Occipital lobe (tissue), 2 donors: ENCODE results near the gene PIK3IP1. TPM values are rescaled to one million over a fixed set of nuclear protein-coding genes. Genes with fewer than 3 reads are reported as not detected.

Experiments used
- small RNA-seq: library from RNA; depleted of rRNA; stranded (forward); fragments of <200 nt; gene quantifications from one replicate; pipeline ENCODE3, GENCODE V24; 2014
- total RNA-seq: library from RNA; depleted of rRNA; stranded (reverse); fragments of >200 nt; gene quantifications from one replicate; pipeline ENCODE4 v1.2.3, GENCODE V29; 2014

Gene PIK3IP1
- total RNA-seq, 1 donor from 2014 or later = 23.2 TPM

Small RNA genes lying within 50 kb of the gene (small RNA-seq; reads per million reads assigned to genes)
- not detected for gene RNA5SP496

Other genes starting within 250 kb of the PIK3IP1 start
- 9.8 TPM for gene SMTN, start 211.2 kb downstream of the PIK3IP1 start, total RNA-seq
- gene SELENOM, start 184.9 kb downstream of the PIK3IP1 start, total RNA-seq = 13.9 TPM
- gene INPP5J, start 169.5 kb downstream of the PIK3IP1 start, total RNA-seq = 0.78 TPM
- gene PLA2G3, start 152.0 kb downstream of the PIK3IP1 start, total RNA-seq = not detected
- 29.2 TPM for gene RNF185, start 132.3 kb downstream of the PIK3IP1 start, total RNA-seq
- gene LIMK2, start 80.2 kb downstream of the PIK3IP1 start, total RNA-seq = 16.7 TPM
- 29.9 TPM for gene PATZ1, start 53.9 kb upstream of the PIK3IP1 start, total RNA-seq
- gene DRG1, start 107.1 kb upstream of the PIK3IP1 start, total RNA-seq = 63.0 TPM
- gene EIF4ENIF1, start 197.4 kb upstream of the PIK3IP1 start, total RNA-seq = 19.8 TPM
- gene SFI1, start 204.0 kb upstream of the PIK3IP1 start, total RNA-seq = 15.1 TPM